Smooth muscle cell (in vitro differentiated cells): ENCODE data around the gene ST8SIA3. TPM values are rescaled to one million over a fixed set of nuclear protein-coding genes. Genes with fewer than 3 reads are reported as not detected.

ENCODE experiments used
- DNase-seq: peaks from one replicate; lab custom pipeline; 2025; ENCODE audit not compliant: unreplicated experiment; lab: John Stamatoyannopoulos, UW
- H2AFZ ChIP-seq: fragments of 200-600 bp; sonication (generic); 2 replicates; pipeline ENCODE4 v1.6.0; 2016; ENCODE audit warnings: antibody characterized with exemption, low read depth, mild to moderate bottlenecking
- H3F3A ChIP-seq: fragments of 200-600 bp; sonication (generic); 2 replicates; pipeline ENCODE4 v1.6.0; 2017; ENCODE audit warnings: antibody characterized with exemption, low read depth
- H3K27ac ChIP-seq: fragments of 200-600 bp; sonication (generic); 2 replicates; pipeline ENCODE4 v1.5.1; 2016; ENCODE audit warnings: low read depth, mild to moderate bottlenecking
- H3K27me3 ChIP-seq: fragments of 200-600 bp; sonication (generic); 2 replicates; pipeline ENCODE4 v1.6.1; 2016; ENCODE audit warnings: low read depth, mild to moderate bottlenecking
- H3K36me3 ChIP-seq: fragments of 200-600 bp; sonication (generic); 2 replicates; pipeline ENCODE4 v1.5.1; 2016; ENCODE audit warnings: low read depth
- H3K4me1 ChIP-seq: fragments of 200-600 bp; sonication (generic); 2 replicates; pipeline ENCODE4 v1.5.1; 2016; ENCODE audit warnings: low read depth
- H3K4me2 ChIP-seq: fragments of 200-600 bp; sonication (generic); 2 replicates; pipeline ENCODE4 v1.6.0; 2016; ENCODE audit warnings: mild to moderate bottlenecking
- H3K4me3 ChIP-seq: fragments of 200-600 bp; sonication (generic); 2 replicates; pipeline ENCODE4 v1.5.1; 2016; ENCODE audit warnings: mild to moderate bottlenecking
- H3K79me2 ChIP-seq: fragments of 200-600 bp; sonication (generic); 2 replicates; pipeline ENCODE4 v1.6.0; 2016; ENCODE audit warnings: low read depth, mild to moderate bottlenecking
- H3K9ac ChIP-seq: fragments of 200-600 bp; sonication (generic); 2 replicates; pipeline ENCODE4 v1.6.0; 2016; ENCODE audit warnings: low read depth
- H3K9me3 ChIP-seq: fragments of 200-600 bp; sonication (generic); replicated peaks from 2 replicates; pipeline ENCODE4 v1.5.1; 2016; ENCODE audit warnings: low read depth
- H4K20me1 ChIP-seq: fragments of 200-600 bp; sonication (generic); 2 replicates; pipeline ENCODE4 v1.6.0; 2016; ENCODE audit warnings: low read depth
- CTCF ChIP-seq: fragments of 200-600 bp; sonication (generic); IDR thresholded peaks from 2 replicates; pipeline ENCODE4 v1.5.1; 2017; ENCODE audit warnings: borderline replicate concordance, mild to moderate bottlenecking, antibody characterized with exemption; ENCODE audit not compliant: insufficient read depth, poor library complexity, severe bottlenecking
- WGBS: methylation state at CpG from one replicate; pipeline ENCODE4 v1.1.7; 2016; ENCODE audit warnings: low lambda C conversion rate; 5-methylcytosine and 5-hydroxymethylcytosine counted together
- polyA plus RNA-seq: library from polyadenylated mRNA; unstranded; fragments of >200 nt; fragmentation: Nextera tagmentation; extraction: Ambion mirVana; gene quantifications from 2 replicates; pipeline ENCODE4 v1.2.1, GENCODE V29; 2016
- total RNA-seq: library from RNA; depleted of rRNA; stranded (reverse); fragments of >200 nt; gene quantifications from 2 replicates; pipeline ENCODE4 v1.2.3, GENCODE V29; 2014

ST8SIA3 gene
- total and polyA plus RNA-seq, 2 experiments from 2014 or later: not detected

GRCh38 chr18:57336343-57336742 is 16.0 kb upstream of the ST8SIA3 start:
- no peaks in the 10 kb centered on the region for H3K4me1 ChIP-seq
- no peaks in the 10 kb centered on the region for H3K36me3 ChIP-seq
- no peak for TF ChIP-seq CTCF
- no peak overlapping the region for H2AFZ ChIP-seq
- peaks cover 3% of the 10 kb centered on the region for H3K27me3 ChIP-seq
- no peaks in the 10 kb centered on the region for H3K9me3 ChIP-seq
- no peaks in the 10 kb centered on the region for H3F3A ChIP-seq
- H4K20me1 ChIP-seq: no peaks in the 10 kb centered on the region
- no peak overlapping the region for H3K27ac ChIP-seq
- H3K79me2 ChIP-seq: no peaks in the 10 kb centered on the region
- no peak overlapping the region for H3K4me3 ChIP-seq
- no peak overlapping the region for H3K9ac ChIP-seq
- DNase-seq: no peak
- H3K4me2 ChIP-seq: no peak overlapping the region
- 76% methylated on average over 2 of the region's 2 CpGs for WGBS

GRCh38 chr18:57337890-57338289 is 14.5 kb upstream of the ST8SIA3 start:
- Histone ChIP-seq H3K79me2 (no peaks in the 10 kb centered on the region), H2AFZ (no peak overlapping the region), H3K27ac (no peak overlapping the region), H3K4me2 (no peak overlapping the region), H3K9ac (no peak overlapping the region), H3K36me3 (no peaks in the 10 kb centered on the region), H3K27me3 (peaks cover 3% of the 10 kb centered on the region), H3K4me3 (no peak overlapping the region), H3F3A (no peaks in the 10 kb centered on the region), H3K9me3 (no peaks in the 10 kb centered on the region), H4K20me1 (no peaks in the 10 kb centered on the region), H3K4me1 (no peaks in the 10 kb centered on the region)
- 89% methylated on average over 4 of the region's 4 CpGs for WGBS
- no peak for TF ChIP-seq CTCF
- no peak for DNase-seq

GRCh38 chr18:57343833-57344232 is 8.5 kb upstream of the ST8SIA3 start:
- H3K27me3 ChIP-seq: peaks cover 10% of the 10 kb centered on the region
- H3K4me1 ChIP-seq: no peaks in the 10 kb centered on the region
- H3K4me3 ChIP-seq: no peak overlapping the region
- H3K9me3 ChIP-seq: no peaks in the 10 kb centered on the region
- no peaks in the 10 kb centered on the region for H4K20me1 ChIP-seq
- no peak overlapping the region for H3K9ac ChIP-seq
- no peak overlapping the region for H3K27ac ChIP-seq
- 89% methylated on average over 1 of the region's 1 CpG for WGBS
- no peak for TF ChIP-seq CTCF
- no peaks in the 10 kb centered on the region for H3F3A ChIP-seq
- no peaks in the 10 kb centered on the region for H3K36me3 ChIP-seq
- no peak for DNase-seq
- no peak overlapping the region for H2AFZ ChIP-seq
- no peak overlapping the region for H3K4me2 ChIP-seq
- no peaks in the 10 kb centered on the region for H3K79me2 ChIP-seq

- Histone ChIP-seq H2AFZ (no peak overlapping the region), H3K9ac (no peak overlapping the region), H4K20me1 (no peaks in the 10 kb centered on the region), H3K9me3 (no peaks in the 10 kb centered on the region), H3K4me3 (no peak overlapping the region), H3K79me2 (no peaks in the 10 kb centered on the region), H3F3A (no peaks in the 10 kb centered on the region), H3K4me1 (no peaks in the 10 kb centered on the region), H3K4me2 (no peak overlapping the region), H3K27ac (no peak overlapping the region), H3K36me3 (no peaks in the 10 kb centered on the region), H3K27me3 (peaks cover 33% of the 10 kb centered on the region)
- WGBS: 88% methylated on average over 2 of the region's 2 CpGs
- DNase-seq: no peak
- TF ChIP-seq CTCF: no peak
Observed at GRCh38 chr18:57346876-57347275, 5.5 kb upstream of the ST8SIA3 start.
